ENCODE data around the gene ABCC5. TPM values are rescaled to one million over a fixed set of nuclear protein-coding genes. Genes with fewer than 3 reads are reported as not detected.

Gene ABCC5
- total RNA-seq, 1 donor = 23.3 TPM

- TF ChIP-seq CTCF (IDR thresholded peaks at IDR 0.05; ENCODE audit: insufficient read depth, low read depth, low read length) = no peak
- no peak for DNase-seq (ENCODE audit: low read depth)
- no peak overlapping the region for H3K4me3 ChIP-seq (ENCODE audit: low read depth, low read length)
Measured at GRCh38 chr3:183918178-183918577, 99.5 kb downstream of the ABCC5 start.

- TF ChIP-seq CTCF (IDR thresholded peaks at IDR 0.05; ENCODE audit: insufficient read depth, low read depth, low read length) = no peak
- DNase-seq (ENCODE audit: low read depth) = no peak
- no peak overlapping the region for H3K4me3 ChIP-seq (ENCODE audit: low read depth, low read length)
Measured at GRCh38 chr3:183917776-183918175, 99.9 kb downstream of the ABCC5 start.

- no peak overlapping the region for H3K4me3 ChIP-seq (ENCODE audit: low read depth, low read length)
- TF ChIP-seq CTCF (IDR thresholded peaks at IDR 0.05; ENCODE audit: insufficient read depth, low read depth, low read length) = no peak
- DNase-seq (ENCODE audit: low read depth) = no peak
Measured at GRCh38 chr3:183914856-183915255, 102.8 kb downstream of the ABCC5 start.

- DNase-seq (ENCODE audit: low read depth) = no peak
- no peak for TF ChIP-seq CTCF (IDR thresholded peaks at IDR 0.05; ENCODE audit: insufficient read depth, low read depth, low read length)
- H3K4me3 ChIP-seq (ENCODE audit: low read depth, low read length) = no peak overlapping the region
Measured at GRCh38 chr3:183913580-183913920, 104.1 kb downstream of the ABCC5 start.

GRCh38 chr3:183912895-183913579 lies 104.6 kb downstream of the ABCC5 start:
- no peak for DNase-seq (ENCODE audit: low read depth)
- TF ChIP-seq CTCF (IDR thresholded peaks at IDR 0.05; ENCODE audit: insufficient read depth, low read depth, low read length) = no peak
- no peak overlapping the region for H3K4me3 ChIP-seq (ENCODE audit: low read depth, low read length)

- no peak for TF ChIP-seq CTCF (IDR thresholded peaks at IDR 0.05; ENCODE audit: insufficient read depth, low read depth, low read length)
- H3K4me3 ChIP-seq (ENCODE audit: low read depth, low read length) = no peak overlapping the region
- peak; percentile 13 for DNase-seq (ENCODE audit: low read depth)
Measured at GRCh38 chr3:183911763-183912506, 105.7 kb downstream of the ABCC5 start.

All from fibroblast of villous mesenchyme (primary cell).